GM19099 (cell line): ENCODE measurements around the gene RPL41.

Source experiments
- POLR2A ChIP-seq: IDR thresholded peaks from 3 replicates; pipeline ENCODE4 v1.6.1; 2011; ENCODE audit warnings: low read depth; ENCODE audit not compliant: insufficient read length; ENCODE audit errors: extremely low read depth

Gene RPL41

GRCh38 chr12:56087220-56087619, 29.2 kb upstream of the RPL41 start:
- TF ChIP-seq POLR2A: no peak

- no peak for TF ChIP-seq POLR2A
Measured at GRCh38 chr12:56097738-56098137, 18.7 kb upstream of the RPL41 start.

- no peak for TF ChIP-seq POLR2A
Measured at GRCh38 chr12:56098592-56098991, 17.8 kb upstream of the RPL41 start.

GRCh38 chr12:56099787-56100186, 16.6 kb upstream of the RPL41 start:
- no peak for TF ChIP-seq POLR2A

- TF ChIP-seq POLR2A: no peak
Measured at GRCh38 chr12:56101045-56101444, 15.4 kb upstream of the RPL41 start.

GRCh38 chr12:56102683-56103065, 13.8 kb upstream of the RPL41 start:
- TF ChIP-seq POLR2A: no peak

GRCh38 chr12:56103066-56103711, 13.2 kb upstream of the RPL41 start:
- TF ChIP-seq POLR2A: no peak

GRCh38 chr12:56103823-56104108, 12.7 kb upstream of the RPL41 start:
- no peak for TF ChIP-seq POLR2A

GRCh38 chr12:56104109-56104814, 12.2 kb upstream of the RPL41 start, which contains the start of gene PA2G4:
PA2G4 (plus strand) TSS chr12:56104559; CDS start chr12:56104738, 179 bp downstream.
- TF ChIP-seq POLR2A: peak; percentile 96

- no peak for TF ChIP-seq POLR2A
Measured at GRCh38 chr12:56104815-56105608, 11.4 kb upstream of the RPL41 start.

- TF ChIP-seq POLR2A: no peak
Measured at GRCh38 chr12:56105609-56105902, 10.9 kb upstream of the RPL41 start.

GRCh38 chr12:56107242-56107641, 9.2 kb upstream of the RPL41 start:
- TF ChIP-seq POLR2A: no peak

- no peak for TF ChIP-seq POLR2A
Measured at GRCh38 chr12:56110571-56110970, 5.9 kb upstream of the RPL41 start.

GRCh38 chr12:56114084-56114483, 2.3 kb upstream of the RPL41 start:
- TF ChIP-seq POLR2A: no peak

GRCh38 chr12:56115329-56115728, 1.1 kb upstream of the RPL41 start:
- no peak for TF ChIP-seq POLR2A

- peak; percentile 97 for TF ChIP-seq POLR2A
Measured at GRCh38 chr12:56117778-56118687, 1.6 kb downstream of the RPL41 start, which contains the start of gene ZC3H10. ZC3H10 (plus strand) TSS chr12:56118266; CDS start chr12:56120563, 2,297 bp downstream.
